Spleen (tissue), 7 donors: ENCODE data around the gene RHO.

Experiments
- CTCF ChIP-seq, 11 experiments: fragments of 200-600 bp in 7 of 11; fragments of 450-650 bp in 4 of 11; sonication (generic) in 4 of 11; IDR thresholded peaks in 8 of 11; conservative IDR thresholded peaks in 3 of 11; 1 replicate in 7 of 11; 2 replicates in 4 of 11; pipeline versions ENCODE4 v1.4.0 to v1.8.0; 2016 to 2021; ENCODE audit warnings: antibody characterized with exemption in 11 of 11, inconsistent platforms in 4 of 11, mild to moderate bottlenecking in 1 of 11
- POLR2A ChIP-seq, 3 donors: fragments of 450-650 bp; IDR thresholded peaks; one replicate each; pipeline ENCODE4 v1.5.1; 2017; ENCODE audit warnings: antibody characterized with exemption in 3 of 3, mild to moderate bottlenecking in 1 of 3
- POLR2AphosphoS5 ChIP-seq, 3 donors: sonication (generic); formaldehyde crosslinking; IDR thresholded peaks; one replicate each; pipeline ENCODE4 v1.5.1; 2017; ENCODE audit warnings: antibody characterized with exemption in 3 of 3
- donor health status: DM: no; HTN: no; CAD: no; lungs with moderate emphysema.
- donor health status: DM: no; HTN: no; CAD: no.
- donor health status: DM: no; HTN: no; CAD: no.

GRCh38 chr3:129493206-129493605 is 35.2 kb upstream of the RHO start:
- no peak for TF ChIP-seq POLR2A (IDR thresholded peaks at IDR 0.05)
- no peak for TF ChIP-seq POLR2AphosphoS5 (IDR thresholded peaks at IDR 0.05)
- no peak for TF ChIP-seq CTCF (IDR thresholded peaks at IDR 0.05 in 8 of 11, conservative IDR thresholded peaks at IDR 0.05 in 3 of 11)
